ENCODE data around the gene CCL5.

DNA sequence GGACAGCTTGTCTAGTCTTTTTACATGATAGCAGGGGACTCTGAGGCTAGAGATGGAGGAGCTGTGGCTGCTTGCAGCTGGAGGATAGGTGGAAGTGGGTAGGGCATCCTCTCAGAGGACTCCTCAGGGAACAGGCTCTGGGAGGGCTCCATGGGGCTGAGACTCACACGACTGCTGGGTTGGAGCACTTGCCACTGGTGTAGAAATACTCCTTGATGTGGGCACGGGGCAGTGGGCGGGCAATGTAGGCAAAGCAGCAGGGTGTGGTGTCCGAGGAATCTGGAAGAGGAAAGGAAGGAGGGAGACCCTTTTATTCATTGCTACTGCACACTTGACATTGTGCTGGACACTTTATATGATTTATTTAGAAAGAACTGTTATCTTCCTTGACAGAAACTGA is 1.8 kb downstream of the CCL5 start:
- TF ChIP-seq, protein P1, sequence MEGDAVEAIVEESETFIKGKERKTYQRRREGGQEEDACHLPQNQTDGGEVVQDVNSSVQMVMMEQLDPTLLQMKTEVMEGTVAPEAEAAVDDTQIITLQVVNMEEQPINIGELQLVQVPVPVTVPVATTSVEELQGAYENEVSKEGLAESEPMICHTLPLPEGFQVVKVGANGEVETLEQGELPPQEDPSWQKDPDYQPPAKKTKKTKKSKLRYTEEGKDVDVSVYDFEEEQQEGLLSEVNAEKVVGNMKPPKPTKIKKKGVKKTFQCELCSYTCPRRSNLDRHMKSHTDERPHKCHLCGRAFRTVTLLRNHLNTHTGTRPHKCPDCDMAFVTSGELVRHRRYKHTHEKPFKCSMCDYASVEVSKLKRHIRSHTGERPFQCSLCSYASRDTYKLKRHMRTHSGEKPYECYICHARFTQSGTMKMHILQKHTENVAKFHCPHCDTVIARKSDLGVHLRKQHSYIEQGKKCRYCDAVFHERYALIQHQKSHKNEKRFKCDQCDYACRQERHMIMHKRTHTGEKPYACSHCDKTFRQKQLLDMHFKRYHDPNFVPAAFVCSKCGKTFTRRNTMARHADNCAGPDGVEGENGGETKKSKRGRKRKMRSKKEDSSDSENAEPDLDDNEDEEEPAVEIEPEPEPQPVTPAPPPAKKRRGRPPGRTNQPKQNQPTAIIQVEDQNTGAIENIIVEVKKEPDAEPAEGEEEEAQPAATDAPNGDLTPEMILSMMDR (IDR thresholded peaks at IDR 0.05; ENCODE audit: poor library complexity) = no peak
- no peak for TF ChIP-seq EZH2 (IDR thresholded peaks at IDR 0.05; ENCODE audit: borderline replicate concordance)

Data from hepatocyte (in vitro differentiated cells).